Calu3 (cell line): ENCODE measurements around the gene LYSMD3. TPM values are rescaled to one million over a fixed set of nuclear protein-coding genes. Genes with fewer than 3 reads are reported as not detected.
A peak's percentile ranks its signal among the peaks of the same experiment; 100 is the strongest.

Experiments used
- BruUV-seq: library from RNA; stranded (reverse); fragments of 400-500 nt; replicated peaks from 2 replicates; lab custom pipeline; 2021; lab: Mats Ljungman, UMichigan
- CTCF ChIA-PET: fragments of 300-600 bp; sonication (Branson Sonifier 250); formaldehyde crosslinking; loops from one replicate; lab custom pipeline; 2022; ENCODE audit warnings: antibody characterized with exemption; lab: Charles Lee
- DNase-seq: peaks from one replicate; pipeline ENCODE4 v3.0.0; 2022
- H3K27ac Mint-ChIP-seq: one replicate; pipeline ENCODE4 v1.8.0; 2022; ENCODE audit warnings: mixed read lengths; ENCODE audit not compliant: unreplicated experiment
- H3K27me3 Mint-ChIP-seq: one replicate; pipeline ENCODE4 v1.8.0; 2022; ENCODE audit warnings: mixed read lengths; ENCODE audit not compliant: unreplicated experiment
- H3K36me3 Mint-ChIP-seq: one replicate; pipeline ENCODE4 v1.8.0; 2022; ENCODE audit warnings: mild to moderate bottlenecking, moderate library complexity, mixed read lengths; ENCODE audit not compliant: insufficient read depth, unreplicated experiment
- H3K4me1 Mint-ChIP-seq: one replicate; pipeline ENCODE4 v1.8.0; 2022; ENCODE audit warnings: mild to moderate bottlenecking, low read depth, mixed read lengths; ENCODE audit not compliant: unreplicated experiment
- H3K4me3 Mint-ChIP-seq: one replicate; pipeline ENCODE4 v1.8.0; 2022; ENCODE audit warnings: mild to moderate bottlenecking, low read depth, moderate library complexity, mixed read lengths; ENCODE audit not compliant: unreplicated experiment
- H3K9me3 Mint-ChIP-seq: one replicate; pipeline ENCODE4 v1.8.0; 2022; ENCODE audit warnings: low read depth, mixed read lengths; ENCODE audit not compliant: unreplicated experiment
- intact Hi-C: fragments of 100-400 bp; cut with micrococcal nuclease; formaldehyde crosslinking; loops from one replicate; pipeline ENCODE4 v1.10.0; 2022; ENCODE audit not compliant: unreplicated experiment
- total RNA-seq: library from RNA; stranded (reverse); gene quantifications from 2 replicates; pipeline ENCODE4 v1.2.3, GENCODE V29; 2022
- TF ChIP-seq, protein P1 (sequence below): fragments of 200-600 bp; IDR thresholded peaks from one replicate; pipeline ENCODE4 v1.8.0; 2022; ENCODE audit warnings: antibody characterized with exemption; ENCODE audit not compliant: unreplicated experiment

LYSMD3 gene
- total RNA-seq, 1 experiment from 2014 or later: 27.2 TPM

- H3K4me3 Mint-ChIP-seq: no peak overlapping the region
- no peaks in the 10 kb centered on the region for H3K9me3 Mint-ChIP-seq
- CTCF ChIA-PET: no interaction called here
- intact Hi-C loops: no loop called here
- H3K36me3 Mint-ChIP-seq: no peaks in the 10 kb centered on the region
- BruUV-seq: no TSS peak
- peaks cover 12% of the 10 kb centered on the region for H3K4me1 Mint-ChIP-seq
- H3K27me3 Mint-ChIP-seq: no peaks in the 10 kb centered on the region
- DNase-seq: no peak
- no peak overlapping the region for H3K27ac Mint-ChIP-seq
- TF ChIP-seq, protein P1, sequence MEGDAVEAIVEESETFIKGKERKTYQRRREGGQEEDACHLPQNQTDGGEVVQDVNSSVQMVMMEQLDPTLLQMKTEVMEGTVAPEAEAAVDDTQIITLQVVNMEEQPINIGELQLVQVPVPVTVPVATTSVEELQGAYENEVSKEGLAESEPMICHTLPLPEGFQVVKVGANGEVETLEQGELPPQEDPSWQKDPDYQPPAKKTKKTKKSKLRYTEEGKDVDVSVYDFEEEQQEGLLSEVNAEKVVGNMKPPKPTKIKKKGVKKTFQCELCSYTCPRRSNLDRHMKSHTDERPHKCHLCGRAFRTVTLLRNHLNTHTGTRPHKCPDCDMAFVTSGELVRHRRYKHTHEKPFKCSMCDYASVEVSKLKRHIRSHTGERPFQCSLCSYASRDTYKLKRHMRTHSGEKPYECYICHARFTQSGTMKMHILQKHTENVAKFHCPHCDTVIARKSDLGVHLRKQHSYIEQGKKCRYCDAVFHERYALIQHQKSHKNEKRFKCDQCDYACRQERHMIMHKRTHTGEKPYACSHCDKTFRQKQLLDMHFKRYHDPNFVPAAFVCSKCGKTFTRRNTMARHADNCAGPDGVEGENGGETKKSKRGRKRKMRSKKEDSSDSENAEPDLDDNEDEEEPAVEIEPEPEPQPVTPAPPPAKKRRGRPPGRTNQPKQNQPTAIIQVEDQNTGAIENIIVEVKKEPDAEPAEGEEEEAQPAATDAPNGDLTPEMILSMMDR: no peak
Observed at GRCh38 chr5:90506221-90506620, 23.2 kb downstream of the LYSMD3 start.

DNA sequence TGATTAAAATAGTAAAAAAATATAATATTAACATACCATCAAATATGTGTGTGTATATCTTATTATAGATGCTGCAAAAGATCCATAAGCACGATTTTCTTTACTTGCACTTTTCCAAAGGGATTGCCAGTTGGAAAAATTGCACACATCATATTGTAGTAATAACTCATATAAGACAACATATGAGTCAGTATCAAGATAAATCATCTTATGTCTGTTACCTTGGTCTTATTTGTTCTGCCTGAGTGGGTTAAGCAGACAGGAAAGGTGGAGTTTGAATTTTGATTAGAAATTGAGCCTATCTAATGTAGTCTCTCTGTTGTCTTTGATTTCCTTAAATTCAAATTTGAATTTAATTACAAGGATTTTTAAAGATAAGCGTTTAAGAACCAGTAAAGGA, 24.6 kb downstream of the LYSMD3 start:
- no peak for DNase-seq
- BruUV-seq: no TSS peak
- TF ChIP-seq, protein P1: no peak
- Mint-ChIP-seq H3K4me1 (peaks cover 12% of the 10 kb centered on the region), H3K9me3 (no peaks in the 10 kb centered on the region), H3K27me3 (no peaks in the 10 kb centered on the region), H3K27ac (no peak overlapping the region), H3K36me3 (no peaks in the 10 kb centered on the region), H3K4me3 (no peak overlapping the region)
- intact Hi-C loops: no loop called here
- CTCF ChIA-PET: interaction anchor here (0.7 kb wide), 1 partner anchor 704 kb away, joined by 3 read pairs; no protein-coding TSS in a partner anchor

GRCh38 chr5:90503596-90503995, 25.8 kb downstream of the LYSMD3 start:
- no peak overlapping the region for H3K4me3 Mint-ChIP-seq
- peak overlapping the region; percentile 43 for H3K27ac Mint-ChIP-seq

DNA sequence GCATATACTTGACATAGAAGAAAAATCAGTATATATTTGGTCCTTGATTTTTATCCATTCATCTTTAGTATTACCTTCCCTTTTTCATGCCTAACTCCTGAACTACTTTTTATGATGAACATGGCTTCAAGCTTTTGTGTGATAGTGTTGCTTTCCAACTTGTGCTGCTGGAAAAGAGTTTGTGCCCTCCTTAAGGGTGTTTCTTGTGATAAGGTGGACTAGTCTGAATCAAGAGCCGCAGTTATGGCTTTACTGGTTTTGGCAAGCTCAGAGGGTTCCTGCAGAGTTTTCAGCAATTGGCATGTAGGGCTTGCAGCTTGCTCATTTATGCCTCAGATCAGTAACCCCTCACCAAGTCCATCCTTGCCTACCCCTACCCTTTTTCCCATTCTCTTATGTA, 34.2 kb downstream of the LYSMD3 start:
- no peaks in the 10 kb centered on the region for H3K36me3 Mint-ChIP-seq
- CTCF ChIA-PET: no interaction called here
- H3K27ac Mint-ChIP-seq: no peak overlapping the region
- no TSS peak for BruUV-seq
- DNase-seq: no peak
- no peaks in the 10 kb centered on the region for H3K4me1 Mint-ChIP-seq
- peaks cover 3% of the 10 kb centered on the region for H3K9me3 Mint-ChIP-seq
- H3K27me3 Mint-ChIP-seq: no peaks in the 10 kb centered on the region
- intact Hi-C loops: no loop called here
- H3K4me3 Mint-ChIP-seq: no peak overlapping the region
- TF ChIP-seq, protein P1: no peak

More at GRCh38 chr5:90503596-90503995, 25.8 kb downstream of the LYSMD3 start:
- CTCF ChIA-PET: no interaction called here
- no peak for DNase-seq
- Mint-ChIP-seq H3K4me1 (peaks cover 12% of the 10 kb centered on the region), H3K9me3 (no peaks in the 10 kb centered on the region), H3K27me3 (no peaks in the 10 kb centered on the region), H3K36me3 (no peaks in the 10 kb centered on the region)
- BruUV-seq: no TSS peak
- intact Hi-C loops: no loop called here
- TF ChIP-seq, protein P1: no peak
